T-cell (primary cell): Measurements from ENCODE around the gene COL6A5. TPM values are rescaled to one million over a fixed set of nuclear protein-coding genes. Genes with fewer than 3 reads are reported as not detected.
"Not testable (repeated sequence)": the region's sequence is repeated elsewhere in the genome, so short reads cannot be mapped to it uniquely, and the experiment has no call there.

Experiments
- ATAC-seq, 4 experiments: fragments of 200-7000 bp in 3 of 4; fragments of 150-1000 bp in 1 of 4; cut with Tn5 transposase; replicated peaks in 1 of 4; 1 replicate in 3 of 4; 2 replicates in 1 of 4; pipeline ENCODE4 v1.10.0; 2021; ENCODE audit warnings: moderate library complexity in 3 of 4, mild to moderate bottlenecking in 2 of 4, moderate number of reproducible peaks in 1 of 4
- CTCF ChIA-PET, 2 donors: fragments of 300-600 bp; sonication (Branson Sonifier 250); formaldehyde crosslinking; loops; one replicate each; lab custom pipeline; 2022; ENCODE audit warnings: antibody characterized with exemption in 2 of 2; lab: Charles Lee
- POLR2A ChIA-PET, 2 donors: fragments of 300-600 bp; sonication (Branson Sonifier 250); formaldehyde crosslinking; loops; one replicate each; lab custom pipeline; 2022; ENCODE audit warnings: antibody characterized with exemption in 2 of 2; lab: Charles Lee
- DNase-seq, 35 experiments: peaks; one replicate each; pipeline versions ENCODE4 v3.0.0 to v3.0.0-alpha.2; 2013 to 2023
- H3K27ac ChIP-seq: one replicate; pipeline ENCODE4 v1.5.1; 2013; ENCODE audit warnings: low read length
- H3K27me3 ChIP-seq, 2 experiments: replicated peaks in 1 of 2; 1 replicate in 1 of 2; 2 replicates in 1 of 2; pipeline versions ENCODE4 v1.6.1 to v1.7.0; 2013; ENCODE audit warnings: low read length in 1 of 2, mixed read lengths in 1 of 2; ENCODE audit not compliant: control insufficient read depth in 2 of 2, insufficient read depth in 2 of 2; ENCODE audit errors: extremely low read depth in 1 of 2
- H3K36me3 ChIP-seq, 2 donors: 1 replicate in 1 of 2; 2 replicates in 1 of 2; pipeline versions ENCODE4 v1.6.1 to v1.7.0; 2013; ENCODE audit warnings: low read length in 1 of 2; ENCODE audit not compliant: control insufficient read depth in 2 of 2, insufficient read depth in 1 of 2; ENCODE audit errors: extremely low read depth in 1 of 2
- H3K4me1 ChIP-seq, 2 experiments: 1 replicate in 1 of 2; 2 replicates in 1 of 2; pipeline versions ENCODE4 v1.6.1 to v1.7.0; 2013; ENCODE audit warnings: low read length in 2 of 2, mixed read lengths in 1 of 2; ENCODE audit not compliant: insufficient read depth in 2 of 2, control insufficient read depth in 1 of 2; ENCODE audit errors: extremely low read depth in 1 of 2
- H3K4me3 ChIP-seq, 2 donors: 1 replicate in 1 of 2; 2 replicates in 1 of 2; pipeline versions ENCODE4 v1.5.1 to v1.7.0; 2013; ENCODE audit warnings: mild to moderate bottlenecking in 2 of 2, low read length in 1 of 2, moderate library complexity in 1 of 2; ENCODE audit not compliant: control insufficient read depth in 1 of 2; ENCODE audit errors: extremely low read depth in 1 of 2
- H3K9me3 ChIP-seq: 2 replicates; pipeline ENCODE4 v1.7.0; 2013
- H3K27ac Mint-ChIP-seq, 2 donors: one replicate each; pipeline ENCODE4 v1.8.0; 2020 to 2021; ENCODE audit warnings: mild to moderate bottlenecking in 2 of 2, mixed read lengths in 2 of 2
- H3K27me3 Mint-ChIP-seq, 2 donors: one replicate each; pipeline ENCODE4 v1.8.0; 2021 to 2022; ENCODE audit warnings: mixed read lengths in 2 of 2
- H3K36me3 Mint-ChIP-seq: one replicate; pipeline ENCODE4 v1.8.0; 2021; ENCODE audit warnings: mixed read lengths
- H3K4me1 Mint-ChIP-seq, 3 donors: one replicate each; pipeline ENCODE4 v1.8.0; 2020 to 2022; ENCODE audit warnings: mixed read lengths in 3 of 3, mild to moderate bottlenecking in 1 of 3
- H3K4me3 Mint-ChIP-seq, 3 donors: one replicate each; pipeline ENCODE4 v1.8.0; 2020 to 2022; ENCODE audit warnings: mild to moderate bottlenecking in 3 of 3, mixed read lengths in 3 of 3, moderate library complexity in 3 of 3
- H3K9me3 Mint-ChIP-seq, 3 donors: one replicate each; pipeline ENCODE4 v1.8.0; 2020 to 2022; ENCODE audit warnings: mixed read lengths in 3 of 3
- WGBS: methylation state at CpG from one replicate; pipeline ENCODE4 v1.1.5; 2013; ENCODE audit warnings: missing lambda C conversion rate; ENCODE audit not compliant: insufficient coverage; 5-methylcytosine and 5-hydroxymethylcytosine counted together
- total RNA-seq, 35 experiments: library from RNA in 6 of 35; stranded (reverse) in 6 of 35; fragments of 120-200 nt in 1 of 35; gene quantifications; one replicate each; pipeline versions ENCODE4 v1.2.1 to v1.2.4 and lab custom pipeline; 2013 to 2026

The COL6A5 gene
- total RNA-seq, 5 donors from 2014 or later (not counting 1 experiment from before 2014, with no cell fraction given), result not detected

- ChIA-PET CTCF (no interaction called here), POLR2A (no interaction called here)
- Mint-ChIP-seq H3K27ac (no peak overlapping the region), H3K36me3 (no peaks in the 10 kb centered on the region), H3K27me3 (peaks cover 6 to 10% of the 10 kb centered on the region in 2 donors), H3K4me1 (no peaks in the 10 kb centered on the region), H3K4me3 (no peak overlapping the region), H3K9me3 (no peaks in the 10 kb centered on the region)
- H3K27ac ChIP-seq, result no peak overlapping the region
- H3K4me1 ChIP-seq, result no peaks in the 10 kb centered on the region
- DNase-seq (no peak), ATAC-seq (no peak)
- no peak overlapping the region for H3K4me3 ChIP-seq
- no peaks in the 10 kb centered on the region for H3K36me3 ChIP-seq
- peaks cover 0 to 5% of the 10 kb centered on the region in 2 experiments for H3K27me3 ChIP-seq
- no peaks in the 10 kb centered on the region for H3K9me3 ChIP-seq
- WGBS, result no CpG with 5 or more reads among the region's 3 CpGs
Observed at GRCh38 chr3:130393594-130393993, 48.1 kb downstream of the COL6A5 start.

DNA sequence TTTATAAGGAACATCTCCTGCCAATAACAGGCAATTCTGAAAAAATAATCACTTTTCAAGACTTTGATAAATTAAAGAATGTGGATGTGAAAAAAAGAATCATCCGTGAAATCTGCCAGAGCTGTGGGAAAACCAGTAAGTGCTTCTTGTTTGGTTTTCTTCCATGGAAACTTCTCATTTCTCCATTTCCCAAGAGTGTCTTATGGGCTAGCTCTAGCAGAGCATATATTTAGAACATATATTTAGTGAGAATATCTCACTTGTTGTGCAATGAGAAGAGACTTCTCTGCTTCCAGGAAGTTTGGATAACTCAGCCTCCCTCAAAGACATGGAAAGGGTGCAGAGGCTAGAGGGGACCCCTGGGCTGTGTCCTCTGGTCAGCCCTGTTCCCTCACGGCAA lies 49.9 kb downstream of the COL6A5 start:
- Histone ChIP-seq H3K36me3 (no peaks in the 10 kb centered on the region), H3K4me3 (no peak overlapping the region), H3K27me3 (peaks cover 0 to 5% of the 10 kb centered on the region in 2 experiments), H3K27ac (no peak overlapping the region), H3K4me1 (no peaks in the 10 kb centered on the region), H3K9me3 (no peaks in the 10 kb centered on the region)
- DNase-seq (no peak), ATAC-seq (no peak)
- Mint-ChIP-seq H3K36me3 (no peaks in the 10 kb centered on the region), H3K9me3 (no peaks in the 10 kb centered on the region), H3K27ac (no peak overlapping the region), H3K27me3 (peaks cover 10 to 14% of the 10 kb centered on the region in 2 donors), H3K4me1 (no peaks in the 10 kb centered on the region), H3K4me3 (no peak overlapping the region)
- POLR2A ChIA-PET, result no interaction called here
- CTCF ChIA-PET, result no interaction called here
- no CpG with 5 or more reads among the region's 2 CpGs for WGBS

DNA sequence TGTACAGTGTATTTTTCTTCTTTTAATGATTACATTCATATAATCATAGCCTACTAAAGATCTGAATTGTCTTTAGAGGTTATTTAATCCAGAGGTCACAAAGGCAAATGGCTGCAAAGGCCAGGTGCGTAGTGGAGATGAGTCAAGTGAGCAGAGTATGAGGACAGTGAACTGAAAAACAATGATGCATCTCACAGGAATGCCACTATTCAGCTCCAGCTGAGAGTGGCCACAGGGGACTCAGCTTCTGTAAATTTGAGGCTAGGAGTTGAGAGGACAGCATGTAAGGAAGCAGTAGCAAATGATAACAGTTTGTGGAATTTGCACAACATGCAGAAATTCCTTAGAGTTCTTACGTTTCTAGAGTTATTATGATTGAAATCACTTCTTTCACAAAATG lies 50.4 kb downstream of the COL6A5 start:
- H3K27ac ChIP-seq, result no peak overlapping the region
- H3K4me1 Mint-ChIP-seq, result no peaks in the 10 kb centered on the region
- no peak overlapping the region for H3K4me3 ChIP-seq
- ChIA-PET CTCF (no interaction called here), POLR2A (no interaction called here)
- no peaks in the 10 kb centered on the region for H3K36me3 ChIP-seq
- no peak overlapping the region for H3K4me3 Mint-ChIP-seq
- H3K36me3 Mint-ChIP-seq, result no peaks in the 10 kb centered on the region
- H3K27me3 Mint-ChIP-seq, result peaks cover 9 to 14% of the 10 kb centered on the region in 2 donors
- ATAC-seq (no peak), DNase-seq (no peak)
- WGBS, result 89% methylated on average over 1 of the region's 2 CpGs
- H3K4me1 ChIP-seq, result no peaks in the 10 kb centered on the region
- no peaks in the 10 kb centered on the region for H3K9me3 ChIP-seq
- no peak overlapping the region for H3K27ac Mint-ChIP-seq
- H3K27me3 ChIP-seq, result peaks cover 0 to 5% of the 10 kb centered on the region in 2 experiments
- H3K9me3 Mint-ChIP-seq, result no peaks in the 10 kb centered on the region

DNA sequence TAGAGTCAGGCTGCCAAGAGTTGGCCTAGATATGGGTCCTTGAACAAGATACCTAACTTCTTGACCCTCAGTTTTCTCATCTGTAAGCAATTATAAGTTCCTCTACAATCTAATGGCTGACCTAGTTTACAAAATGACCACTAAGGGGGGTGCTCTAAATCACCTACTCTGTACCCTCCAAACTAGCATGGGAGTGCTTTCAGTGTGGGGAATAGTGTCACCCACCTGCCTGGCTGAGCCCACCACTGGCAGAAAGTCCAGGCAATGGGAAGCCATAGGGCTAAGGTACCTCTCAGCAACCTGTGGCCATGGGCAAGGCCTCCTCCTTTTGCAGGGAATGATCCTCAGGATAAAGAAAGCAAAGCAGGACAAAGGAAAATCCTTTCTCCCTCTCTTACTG lies 58.9 kb downstream of the COL6A5 start:
- POLR2A ChIA-PET, result no interaction called here
- no peaks in the 10 kb centered on the region for H3K9me3 ChIP-seq
- no peak overlapping the region for H3K4me3 ChIP-seq
- H3K27me3 ChIP-seq, result no peaks in the 10 kb centered on the region
- H3K27ac ChIP-seq, result no peak overlapping the region
- H3K9me3 Mint-ChIP-seq, result peaks cover 8 to 18% (median 16%) of the 10 kb centered on the region in 3 donors
- H3K4me1 ChIP-seq, result no peaks in the 10 kb centered on the region
- H3K4me1 Mint-ChIP-seq, result no peaks in the 10 kb centered on the region
- CTCF ChIA-PET, result no interaction called here
- H3K27ac Mint-ChIP-seq, result no peak overlapping the region
- H3K36me3 Mint-ChIP-seq, result no peaks in the 10 kb centered on the region
- H3K4me3 Mint-ChIP-seq, result no peak overlapping the region
- no peaks in the 10 kb centered on the region for H3K36me3 ChIP-seq
- peaks cover 7 to 16% of the 10 kb centered on the region in 2 donors for H3K27me3 Mint-ChIP-seq
- no peak for DNase-seq
- no peak for ATAC-seq

GRCh38 chr3:130405956-130406355 lies 60.5 kb downstream of the COL6A5 start:
- no peaks in the 10 kb centered on the region for H3K4me1 ChIP-seq
- no peaks in the 10 kb centered on the region for H3K36me3 ChIP-seq
- Mint-ChIP-seq H3K27me3 (peaks cover 7 to 11% of the 10 kb centered on the region in 2 donors), H3K4me1 (no peaks in the 10 kb centered on the region), H3K4me3 (no peak overlapping the region), H3K9me3 (peaks cover 8 to 18% (median 16%) of the 10 kb centered on the region in 3 donors), H3K36me3 (no peaks in the 10 kb centered on the region), H3K27ac (no peak overlapping the region)
- ChIA-PET POLR2A (no interaction called here), CTCF (no interaction called here)
- no peaks in the 10 kb centered on the region for H3K27me3 ChIP-seq
- ATAC-seq (no peak), DNase-seq (no peak)
- H3K4me3 ChIP-seq, result no peak overlapping the region
- WGBS, result 60% methylated on average over 3 of the region's 3 CpGs
- H3K9me3 ChIP-seq, result no peaks in the 10 kb centered on the region
- no peak overlapping the region for H3K27ac ChIP-seq

- H3K4me3 ChIP-seq, H3K36me3 Mint-ChIP-seq, H3K27ac Mint-ChIP-seq, ATAC-seq, DNase-seq, H3K4me1 ChIP-seq, H3K9me3 ChIP-seq, H3K27ac ChIP-seq, CTCF ChIA-PET, H3K4me1 Mint-ChIP-seq, H3K36me3 ChIP-seq, H3K4me3 Mint-ChIP-seq, POLR2A ChIA-PET, H3K27me3 ChIP-seq: not testable (repeated sequence)
- Mint-ChIP-seq H3K9me3 (peaks cover 8 to 18% (median 16%) of the 10 kb centered on the region in 3 donors), H3K27me3 (peaks cover 7 to 11% of the 10 kb centered on the region in 2 donors)
- 78% methylated on average over 3 of the region's 10 CpGs for WGBS
Observed at GRCh38 chr3:130408253-130408652, 62.8 kb downstream of the COL6A5 start.

GRCh38 chr3:130411320-130411719 lies 65.8 kb downstream of the COL6A5 start:
- H3K4me3 ChIP-seq, result no peak overlapping the region
- H3K27me3 Mint-ChIP-seq, result peaks cover 3 to 5% of the 10 kb centered on the region in 2 donors
- no peak overlapping the region for H3K27ac Mint-ChIP-seq
- no peaks in the 10 kb centered on the region for H3K4me1 ChIP-seq
- H3K9me3 ChIP-seq, result no peaks in the 10 kb centered on the region
- ChIA-PET CTCF (no interaction called here), POLR2A (no interaction called here)
- no peak overlapping the region for H3K27ac ChIP-seq
- H3K4me1 Mint-ChIP-seq, result no peaks in the 10 kb centered on the region
- DNase-seq (no peak), ATAC-seq (no peak)
- H3K4me3 Mint-ChIP-seq, result no peak overlapping the region
- H3K36me3 Mint-ChIP-seq, result no peaks in the 10 kb centered on the region
- H3K9me3 Mint-ChIP-seq, result peaks cover 8 to 18% (median 16%) of the 10 kb centered on the region in 3 donors
- H3K36me3 ChIP-seq, result no peaks in the 10 kb centered on the region
- H3K27me3 ChIP-seq, result no peaks in the 10 kb centered on the region
